ENCODE results near the gene DOCK9.

The DOCK9 gene

GRCh38 chr13:98781470-98781869 lies 196.4 kb downstream of the DOCK9 start:
- Histone ChIP-seq H3K27ac (no peak overlapping the region), H3K4me3 (ENCODE audit: low read depth, low read length) (no peak overlapping the region), H3K27me3 (ENCODE audit: control insufficient read depth, insufficient read depth, low read length) (no peaks in the 10 kb centered on the region), H3K9ac (no peak overlapping the region), H2AFZ (no peak overlapping the region), H3K79me2 (no peaks in the 10 kb centered on the region), H3K4me1 (no peaks in the 10 kb centered on the region), H3K36me3 (ENCODE audit: control insufficient read depth, insufficient read depth, low read length) (no peaks in the 10 kb centered on the region), H3K9me3 (ENCODE audit: control insufficient read depth, low read length) (no peaks in the 10 kb centered on the region), H3K4me2 (ENCODE audit: low read length) (no peak overlapping the region)
- TF ChIP-seq CTCF (IDR thresholded peaks at IDR 0.05) = no peak

GRCh38 chr13:98781045-98781444 lies 196.8 kb downstream of the DOCK9 start:
- no peak for TF ChIP-seq CTCF (IDR thresholded peaks at IDR 0.05)
- H2AFZ ChIP-seq = no peak overlapping the region
- no peaks in the 10 kb centered on the region for H3K27me3 ChIP-seq (ENCODE audit: control insufficient read depth, insufficient read depth, low read length)
- no peak overlapping the region for H3K4me3 ChIP-seq (ENCODE audit: low read depth, low read length)
- H3K79me2 ChIP-seq = no peaks in the 10 kb centered on the region
- H3K27ac ChIP-seq = no peak overlapping the region
- H3K9ac ChIP-seq = no peak overlapping the region
- H3K36me3 ChIP-seq (ENCODE audit: control insufficient read depth, insufficient read depth, low read length) = no peaks in the 10 kb centered on the region
- no peaks in the 10 kb centered on the region for H3K9me3 ChIP-seq (ENCODE audit: control insufficient read depth, low read length)
- H3K4me2 ChIP-seq (ENCODE audit: low read length) = no peak overlapping the region
- no peaks in the 10 kb centered on the region for H3K4me1 ChIP-seq

DNA sequence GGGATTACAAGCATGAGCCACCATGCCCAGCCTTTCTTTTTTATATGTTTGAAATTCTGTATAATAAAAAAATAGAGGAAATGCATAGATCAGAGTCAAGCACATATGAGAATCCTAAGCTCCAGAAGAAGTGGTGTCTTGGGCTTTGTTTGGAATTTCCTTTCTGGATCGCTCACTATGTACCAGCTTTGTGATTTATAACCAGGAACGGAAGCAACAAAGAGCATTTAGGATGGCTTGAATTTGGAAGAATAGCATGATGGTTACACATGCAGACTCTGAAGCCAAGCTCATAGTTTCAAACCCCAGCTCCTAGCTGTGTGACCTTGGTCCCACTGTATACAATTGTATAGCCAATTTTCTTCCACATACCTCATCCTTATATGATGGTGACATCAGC lies 197.4 kb downstream of the DOCK9 start:
- Histone ChIP-seq H2AFZ (no peak overlapping the region), H3K4me1 (no peaks in the 10 kb centered on the region), H3K9me3 (ENCODE audit: control insufficient read depth, low read length) (no peaks in the 10 kb centered on the region), H3K27ac (no peak overlapping the region), H3K36me3 (ENCODE audit: control insufficient read depth, insufficient read depth, low read length) (no peaks in the 10 kb centered on the region), H3K27me3 (ENCODE audit: control insufficient read depth, insufficient read depth, low read length) (no peaks in the 10 kb centered on the region), H3K4me2 (ENCODE audit: low read length) (no peak overlapping the region), H3K4me3 (ENCODE audit: low read depth, low read length) (no peak overlapping the region), H3K79me2 (no peaks in the 10 kb centered on the region), H3K9ac (no peak overlapping the region)
- TF ChIP-seq CTCF (IDR thresholded peaks at IDR 0.05) = no peak

GRCh38 chr13:98779695-98780094 lies 198.2 kb downstream of the DOCK9 start:
- Histone ChIP-seq H3K4me3 (ENCODE audit: low read depth, low read length) (no peak overlapping the region), H3K27ac (no peak overlapping the region), H3K79me2 (no peaks in the 10 kb centered on the region), H3K27me3 (ENCODE audit: control insufficient read depth, insufficient read depth, low read length) (no peaks in the 10 kb centered on the region), H3K36me3 (ENCODE audit: control insufficient read depth, insufficient read depth, low read length) (no peaks in the 10 kb centered on the region), H3K9me3 (ENCODE audit: control insufficient read depth, low read length) (no peaks in the 10 kb centered on the region), H2AFZ (no peak overlapping the region), H3K4me2 (ENCODE audit: low read length) (no peak overlapping the region), H3K4me1 (no peaks in the 10 kb centered on the region), H3K9ac (no peak overlapping the region)
- no peak for TF ChIP-seq CTCF (IDR thresholded peaks at IDR 0.05)

- TF ChIP-seq CTCF (IDR thresholded peaks at IDR 0.05) = no peak
- H3K4me1 ChIP-seq = no peaks in the 10 kb centered on the region
- H3K36me3 ChIP-seq (ENCODE audit: control insufficient read depth, insufficient read depth, low read length) = no peaks in the 10 kb centered on the region
- H3K27me3 ChIP-seq (ENCODE audit: control insufficient read depth, insufficient read depth, low read length) = no peaks in the 10 kb centered on the region
- H3K27ac ChIP-seq = no peak overlapping the region
- no peak overlapping the region for H2AFZ ChIP-seq
- H3K79me2 ChIP-seq = no peaks in the 10 kb centered on the region
- H3K9me3 ChIP-seq (ENCODE audit: control insufficient read depth, low read length) = no peaks in the 10 kb centered on the region
- H3K9ac ChIP-seq = no peak overlapping the region
- H3K4me3 ChIP-seq (ENCODE audit: low read depth, low read length) = no peak overlapping the region
- no peak overlapping the region for H3K4me2 ChIP-seq (ENCODE audit: low read length)
Measured at GRCh38 chr13:98778749-98779148, 199.1 kb downstream of the DOCK9 start.

Data from parathyroid adenoma (tissue), 2 donors.